Neural crest cell (in vitro differentiated cells): ENCODE measurements around the gene CIAO1. TPM values are rescaled to one million over a fixed set of nuclear protein-coding genes. Genes with fewer than 3 reads are reported as not detected.

Experiments used
- DNase-seq: peaks from one replicate; pipeline ENCODE4 v3.0.0; 2021; ENCODE audit warnings: low read depth, mixed read lengths, low spot score
- H3K27ac Mint-ChIP-seq: one replicate; pipeline ENCODE4 v1.8.0; 2021; ENCODE audit warnings: mild to moderate bottlenecking, mixed read lengths; ENCODE audit not compliant: unreplicated experiment
- H3K27me3 Mint-ChIP-seq: 2 replicates; pipeline ENCODE4 v1.8.0; 2021; ENCODE audit warnings: low read depth, mild to moderate bottlenecking, mixed read lengths
- H3K36me3 Mint-ChIP-seq: 2 replicates; pipeline ENCODE4 v1.8.0; 2021; ENCODE audit warnings: low read depth, mild to moderate bottlenecking, mixed read lengths
- H3K4me1 Mint-ChIP-seq: 2 replicates; pipeline ENCODE4 v1.8.0; 2021; ENCODE audit warnings: mixed read lengths
- H3K4me3 Mint-ChIP-seq: one replicate; pipeline ENCODE4 v1.8.0; 2021; ENCODE audit warnings: mild to moderate bottlenecking, mixed read lengths
- H3K9me3 Mint-ChIP-seq: 2 replicates; pipeline ENCODE4 v1.8.0; 2021; ENCODE audit warnings: mixed read lengths
- total RNA-seq: library from RNA; stranded (reverse); gene quantifications from 2 replicates; pipeline ENCODE4 v1.2.1, GENCODE V29; 2021
- TF ChIP-seq, protein P1 (sequence below): fragments of 200-600 bp; sonication (generic); conservative IDR thresholded peaks from 2 replicates; pipeline ENCODE4 v1.5.0; 2021; ENCODE audit warnings: antibody characterized with exemption, mild to moderate bottlenecking

CIAO1 gene
- total RNA-seq, 1 donor from 2014 or later, result 89.8 TPM

DNA sequence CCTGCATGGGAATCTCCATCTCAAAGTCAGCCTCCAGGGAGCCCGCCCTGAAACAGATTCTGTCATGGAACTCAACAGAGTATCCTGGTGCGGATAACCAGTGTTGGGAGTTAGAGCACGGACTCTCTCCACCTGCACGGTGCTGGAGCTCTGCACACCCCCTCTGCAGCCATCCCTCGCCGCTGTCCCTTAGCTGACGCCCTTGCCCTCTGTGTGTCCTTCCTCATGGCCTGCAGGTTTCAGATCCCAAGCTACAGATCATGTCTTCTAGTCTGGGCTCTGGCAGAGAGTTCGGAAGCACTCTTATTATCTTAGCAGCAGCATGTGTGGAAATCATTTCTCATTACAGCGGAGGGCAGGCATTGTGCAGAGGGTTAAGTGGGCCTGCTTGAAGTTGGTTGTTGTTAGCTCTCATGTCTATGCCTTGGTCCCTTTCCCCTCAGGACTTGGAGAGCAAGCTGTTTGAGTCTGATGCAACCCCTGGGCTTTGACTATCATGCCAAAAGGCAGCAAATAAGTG, 26.2 kb upstream of the CIAO1 start:
- Mint-ChIP-seq H3K4me3 (no peak overlapping the region), H3K36me3 (no peaks in the 10 kb centered on the region), H3K27ac (no peak overlapping the region), H3K9me3 (no peaks in the 10 kb centered on the region), H3K4me1 (peaks cover 14% of the 10 kb centered on the region), H3K27me3 (no peaks in the 10 kb centered on the region)
- TF ChIP-seq, protein P1, sequence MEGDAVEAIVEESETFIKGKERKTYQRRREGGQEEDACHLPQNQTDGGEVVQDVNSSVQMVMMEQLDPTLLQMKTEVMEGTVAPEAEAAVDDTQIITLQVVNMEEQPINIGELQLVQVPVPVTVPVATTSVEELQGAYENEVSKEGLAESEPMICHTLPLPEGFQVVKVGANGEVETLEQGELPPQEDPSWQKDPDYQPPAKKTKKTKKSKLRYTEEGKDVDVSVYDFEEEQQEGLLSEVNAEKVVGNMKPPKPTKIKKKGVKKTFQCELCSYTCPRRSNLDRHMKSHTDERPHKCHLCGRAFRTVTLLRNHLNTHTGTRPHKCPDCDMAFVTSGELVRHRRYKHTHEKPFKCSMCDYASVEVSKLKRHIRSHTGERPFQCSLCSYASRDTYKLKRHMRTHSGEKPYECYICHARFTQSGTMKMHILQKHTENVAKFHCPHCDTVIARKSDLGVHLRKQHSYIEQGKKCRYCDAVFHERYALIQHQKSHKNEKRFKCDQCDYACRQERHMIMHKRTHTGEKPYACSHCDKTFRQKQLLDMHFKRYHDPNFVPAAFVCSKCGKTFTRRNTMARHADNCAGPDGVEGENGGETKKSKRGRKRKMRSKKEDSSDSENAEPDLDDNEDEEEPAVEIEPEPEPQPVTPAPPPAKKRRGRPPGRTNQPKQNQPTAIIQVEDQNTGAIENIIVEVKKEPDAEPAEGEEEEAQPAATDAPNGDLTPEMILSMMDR, result no peak
- no peak for DNase-seq

DNA sequence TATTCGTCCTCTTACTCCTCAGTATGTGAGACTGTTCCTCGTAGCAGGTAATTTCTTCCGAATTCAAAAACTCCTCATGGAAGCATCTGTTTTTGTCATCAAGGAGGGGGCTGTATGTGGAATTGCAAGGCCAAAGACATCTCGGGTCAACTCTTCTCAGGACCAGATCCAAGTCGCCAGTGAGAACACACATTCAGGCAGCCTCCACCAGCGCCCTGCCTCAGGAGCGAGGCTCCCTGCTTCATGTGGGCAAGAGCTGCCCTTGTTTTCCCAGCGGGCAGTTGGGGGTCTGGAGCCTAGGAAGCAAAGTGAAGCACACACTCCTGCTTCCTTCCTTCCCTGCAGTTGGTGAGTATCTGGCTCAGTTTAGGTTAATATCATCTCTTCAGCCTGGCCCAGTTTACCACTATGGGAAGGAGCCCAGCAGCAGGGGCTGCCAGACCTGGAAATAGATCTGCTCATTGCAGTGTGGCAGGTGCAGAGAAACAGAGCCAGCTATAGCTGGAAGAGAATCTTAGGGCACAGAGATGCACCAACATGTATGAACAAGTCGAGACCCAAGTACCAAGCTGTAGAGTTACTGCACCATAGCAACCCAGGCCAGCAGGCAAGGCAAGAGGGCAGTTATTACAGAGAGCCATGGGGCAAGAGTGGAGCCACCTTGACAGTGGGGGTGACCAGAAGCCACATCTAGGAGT, 25.5 kb upstream of the CIAO1 start:
- no peaks in the 10 kb centered on the region for H3K9me3 Mint-ChIP-seq
- DNase-seq, result no peak
- H3K4me1 Mint-ChIP-seq, result peaks cover 14% of the 10 kb centered on the region
- TF ChIP-seq, protein P1, result no peak
- H3K27me3 Mint-ChIP-seq, result no peaks in the 10 kb centered on the region
- no peak overlapping the region for H3K4me3 Mint-ChIP-seq
- no peaks in the 10 kb centered on the region for H3K36me3 Mint-ChIP-seq
- H3K27ac Mint-ChIP-seq, result no peak overlapping the region

DNA sequence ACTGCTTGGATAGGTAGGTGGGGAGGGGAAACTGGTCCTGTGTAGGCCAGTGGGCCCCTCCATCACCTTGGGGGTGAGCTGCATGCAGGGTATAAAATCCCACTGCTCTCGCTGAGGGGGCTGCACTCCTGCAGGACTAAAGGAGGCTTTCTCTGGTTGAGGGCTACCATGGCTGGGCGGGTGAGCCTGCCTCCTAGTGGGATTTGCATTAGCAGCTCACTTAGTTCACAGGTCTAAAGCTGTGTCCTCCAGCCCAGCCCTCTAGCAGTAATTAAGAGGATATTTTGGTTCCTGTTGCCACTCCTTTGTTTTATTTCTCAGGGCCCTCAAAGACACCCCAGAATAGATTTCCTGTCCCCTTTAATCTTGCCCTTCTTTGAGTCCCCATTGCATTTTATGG, 24.8 kb upstream of the CIAO1 start:
- H3K36me3 Mint-ChIP-seq, result no peaks in the 10 kb centered on the region
- no peak overlapping the region for H3K4me3 Mint-ChIP-seq
- H3K27me3 Mint-ChIP-seq, result no peaks in the 10 kb centered on the region
- no peak for DNase-seq
- TF ChIP-seq, protein P1, result no peak
- H3K9me3 Mint-ChIP-seq, result no peaks in the 10 kb centered on the region
- H3K27ac Mint-ChIP-seq, result no peak overlapping the region
- H3K4me1 Mint-ChIP-seq, result peaks cover 14% of the 10 kb centered on the region

DNA sequence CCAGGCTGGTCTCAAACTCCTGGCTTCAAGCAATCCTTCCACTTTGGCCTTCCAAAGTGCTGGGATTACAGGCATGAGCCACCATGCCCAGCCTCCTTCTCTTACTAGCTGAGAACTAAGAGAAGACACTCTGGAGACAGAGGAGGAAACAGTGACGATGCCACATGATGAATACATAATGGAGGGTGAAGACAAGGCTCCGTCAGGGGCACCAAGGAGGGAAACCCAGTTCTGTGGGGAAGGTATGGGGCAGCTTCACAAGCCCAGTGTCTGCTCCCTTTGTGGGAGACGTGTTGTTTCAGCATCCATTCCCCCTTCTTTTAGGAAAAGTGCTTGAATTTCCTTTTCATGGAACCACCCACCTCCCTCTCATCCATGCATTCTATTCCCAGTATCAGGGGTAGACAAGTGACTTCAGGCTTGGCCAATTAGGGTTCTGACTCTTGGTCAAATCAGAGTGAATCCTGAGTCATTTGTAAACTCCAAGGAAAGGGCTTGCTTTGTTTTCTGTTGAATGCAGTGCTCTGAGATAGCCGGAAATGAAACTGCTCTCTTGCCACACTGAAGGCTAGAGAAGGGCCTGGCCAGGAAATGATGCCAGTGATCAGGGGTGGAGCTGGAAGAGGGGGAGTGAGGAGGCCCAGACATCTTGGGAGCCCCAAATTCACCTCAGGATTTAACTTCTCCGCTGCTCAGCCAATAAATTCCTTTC, 24.0 kb upstream of the CIAO1 start:
- H3K9me3 Mint-ChIP-seq, result no peaks in the 10 kb centered on the region
- no peaks in the 10 kb centered on the region for H3K27me3 Mint-ChIP-seq
- peak overlapping the region; percentile 92 for H3K27ac Mint-ChIP-seq
- H3K4me1 Mint-ChIP-seq, result peaks cover 14% of the 10 kb centered on the region
- H3K4me3 Mint-ChIP-seq, result no peak overlapping the region
- no peak for DNase-seq
- no peaks in the 10 kb centered on the region for H3K36me3 Mint-ChIP-seq
- TF ChIP-seq, protein P1, result no peak

DNA sequence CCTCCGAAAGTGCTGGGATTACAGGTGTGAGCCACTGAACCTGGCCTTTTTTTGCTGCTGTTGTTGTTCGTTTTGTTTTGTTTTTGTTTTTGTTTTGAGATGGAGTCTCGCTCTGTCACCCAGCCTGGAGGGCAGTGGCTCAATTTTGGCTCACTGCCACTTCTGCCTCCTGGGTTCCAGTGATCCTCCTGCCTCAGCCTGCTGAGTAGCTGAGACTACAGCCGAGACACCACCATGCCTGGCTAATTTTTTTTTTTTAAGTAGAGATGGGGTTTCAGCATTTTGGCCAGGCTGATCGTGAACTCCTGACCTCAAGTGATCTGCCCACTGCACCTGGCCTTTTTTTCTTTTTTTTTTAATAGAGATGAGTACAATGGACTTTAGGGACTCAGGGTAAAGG, 22.2 kb upstream of the CIAO1 start:
- Mint-ChIP-seq H3K9me3 (no peaks in the 10 kb centered on the region), H3K36me3 (no peaks in the 10 kb centered on the region), H3K27ac (no peak overlapping the region), H3K4me1 (peaks cover 14% of the 10 kb centered on the region), H3K4me3 (no peak overlapping the region), H3K27me3 (no peaks in the 10 kb centered on the region)
- DNase-seq, result no peak
- TF ChIP-seq, protein P1, result no peak
